Parathyroid adenoma (tissue), 2 donors: ENCODE data around the gene PRCC.

Experiments
- H2AFZ ChIP-seq: fragments of 300-600 bp; sonication (generic); one replicate; pipeline ENCODE4 v1.7.0; 2017; ENCODE audit warnings: antibody characterized with exemption, mild to moderate bottlenecking
- H3K27ac ChIP-seq: fragments of 300-600 bp; sonication (generic); one replicate; pipeline ENCODE4 v1.7.0; 2017
- H3K27me3 ChIP-seq: fragments of 300-600 bp; sonication (generic); one replicate; pipeline ENCODE4 v1.7.0; 2017; ENCODE audit warnings: low read length; ENCODE audit not compliant: control insufficient read depth, insufficient read depth
- H3K36me3 ChIP-seq: fragments of 300-600 bp; sonication (generic); one replicate; pipeline ENCODE4 v1.7.0; 2017; ENCODE audit warnings: low read length; ENCODE audit not compliant: control insufficient read depth, insufficient read depth
- H3K4me1 ChIP-seq: fragments of 300-600 bp; sonication (generic); one replicate; pipeline ENCODE4 v1.7.0; 2017; ENCODE audit warnings: control low read depth
- H3K4me2 ChIP-seq: fragments of 300-600 bp; sonication (generic); one replicate; pipeline ENCODE4 v1.7.0; 2017; ENCODE audit warnings: low read length
- H3K4me3 ChIP-seq: fragments of 300-600 bp; sonication (generic); one replicate; pipeline ENCODE4 v1.7.0; 2017; ENCODE audit warnings: low read depth, low read length
- H3K79me2 ChIP-seq: fragments of 300-600 bp; sonication (generic); one replicate; pipeline ENCODE4 v1.7.0; 2017; ENCODE audit warnings: control low read depth
- H3K9ac ChIP-seq: fragments of 300-600 bp; sonication (generic); one replicate; pipeline ENCODE4 v1.7.0; 2017; ENCODE audit warnings: mild to moderate bottlenecking
- H3K9me3 ChIP-seq: fragments of 300-600 bp; sonication (generic); one replicate; pipeline ENCODE4 v1.7.0; 2017; ENCODE audit warnings: low read length; ENCODE audit not compliant: control insufficient read depth
- CTCF ChIP-seq: fragments of 300-600 bp; sonication (generic); IDR thresholded peaks from one replicate; pipeline ENCODE4 v1.7.0; 2017; ENCODE audit warnings: antibody characterized with exemption, mild to moderate bottlenecking
- donor health status: primary hyperparathyroidism.

PRCC gene

GRCh38 chr1:156746406-156746727 is 21.0 kb upstream of the PRCC start:
- Histone ChIP-seq H3K4me1 (peaks cover 25% of the 10 kb centered on the region), H3K9ac (no peak overlapping the region), H3K27ac (peak overlapping the region; percentile 99)

GRCh38 chr1:156746728-156747631 is 20.4 kb upstream of the PRCC start:
- Histone ChIP-seq H3K9ac (peak overlapping the region; percentile 46), H3K36me3 (no peaks in the 10 kb centered on the region), H3K4me1 (peaks cover 21% of the 10 kb centered on the region), H3K4me3 (peak overlapping the region; percentile 86), H3K79me2 (peaks cover 33% of the 10 kb centered on the region), H3K27me3 (no peaks in the 10 kb centered on the region), H2AFZ (peak overlapping the region; percentile 50), H3K9me3 (no peaks in the 10 kb centered on the region), H3K27ac (peak overlapping the region; percentile 99), H3K4me2 (peak overlapping the region; percentile 95)
- peak; percentile 7 for TF ChIP-seq CTCF

More at GRCh38 chr1:156746406-156746727, 21.0 kb upstream of the PRCC start:
- no peaks in the 10 kb centered on the region for H3K27me3 ChIP-seq
- peak overlapping the region; percentile 95 for H3K4me2 ChIP-seq
- TF ChIP-seq CTCF = no peak
- H2AFZ ChIP-seq = no peak overlapping the region
- peak overlapping the region; percentile 86 for H3K4me3 ChIP-seq
- H3K79me2 ChIP-seq = peaks cover 33% of the 10 kb centered on the region
- H3K36me3 ChIP-seq = no peaks in the 10 kb centered on the region
- no peaks in the 10 kb centered on the region for H3K9me3 ChIP-seq

GRCh38 chr1:156747742-156748669 is 19.3 kb upstream of the PRCC start:
- H3K4me2 ChIP-seq = peak overlapping the region; percentile 80
- peak overlapping the region; percentile 99 for H3K27ac ChIP-seq
- peaks cover 21% of the 10 kb centered on the region for H3K4me1 ChIP-seq
- no peak overlapping the region for H2AFZ ChIP-seq
- no peaks in the 10 kb centered on the region for H3K9me3 ChIP-seq
- no peaks in the 10 kb centered on the region for H3K27me3 ChIP-seq
- no peak overlapping the region for H3K9ac ChIP-seq
- TF ChIP-seq CTCF = no peak
- peak overlapping the region; percentile 83 for H3K4me3 ChIP-seq
- H3K36me3 ChIP-seq = no peaks in the 10 kb centered on the region
- H3K79me2 ChIP-seq = peaks cover 33% of the 10 kb centered on the region

- H3K27me3 ChIP-seq = no peaks in the 10 kb centered on the region
- peak overlapping the region; percentile 83 for H3K4me3 ChIP-seq
- peaks cover 21% of the 10 kb centered on the region for H3K4me1 ChIP-seq
- peak overlapping the region; percentile 80 for H3K4me2 ChIP-seq
- no peaks in the 10 kb centered on the region for H3K9me3 ChIP-seq
- peaks cover 33% of the 10 kb centered on the region for H3K79me2 ChIP-seq
- H3K27ac ChIP-seq = peak overlapping the region; percentile 99
- H3K9ac ChIP-seq = no peak overlapping the region
- TF ChIP-seq CTCF = no peak
- no peak overlapping the region for H2AFZ ChIP-seq
- no peaks in the 10 kb centered on the region for H3K36me3 ChIP-seq
Measured at GRCh38 chr1:156748670-156749418, 18.5 kb upstream of the PRCC start.
